ENCODE results near the gene FAM120AOS. TPM values are rescaled to one million over a fixed set of nuclear protein-coding genes. Genes with fewer than 3 reads are reported as not detected.

The FAM120AOS gene
- total and polyA plus RNA-seq, 2 of the 8 experiments (the other 6 are each of a cell fraction or from before 2014, with no cell fraction given): 29.6 to 37.6 TPM

DNA sequence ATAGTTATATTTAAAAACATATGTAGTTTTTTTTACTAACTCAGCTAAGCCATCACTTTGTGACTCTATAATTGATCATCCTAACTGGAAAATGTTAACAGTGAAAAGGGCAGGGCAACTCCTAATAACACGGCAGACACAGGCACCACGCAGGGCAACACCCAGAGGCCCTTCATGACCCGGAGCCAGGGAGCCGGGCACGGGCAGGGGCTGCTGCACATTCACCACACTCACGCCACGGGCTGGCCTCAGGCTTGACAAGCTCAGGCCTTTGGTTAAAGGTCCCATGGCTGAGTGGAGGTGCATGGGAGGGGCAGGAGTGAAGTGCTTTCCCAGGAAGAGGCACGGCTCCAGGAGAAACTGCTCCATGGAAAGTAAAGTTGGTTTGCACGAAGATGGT, 54.9 kb downstream of the FAM120AOS start (continued):
- TF ChIP-seq RXRA (IDR thresholded peaks at IDR 0.05; ENCODE audit: insufficient read depth, low read depth, low read length): no peak
- TF ChIP-seq NANOG (IDR thresholded peaks at IDR 0.05; ENCODE audit: insufficient read depth, low read depth, low read length, poor library complexity, severe bottlenecking): no peak
- TF ChIP-seq GTF2F1 (IDR thresholded peaks at IDR 0.05; ENCODE audit: borderline replicate concordance, low read depth, low read length): no peak
- no peak for TF ChIP-seq RFX5 (IDR thresholded peaks at IDR 0.05; ENCODE audit: borderline replicate concordance, low read depth, low read length)
- TF ChIP-seq CHD2 (IDR thresholded peaks at IDR 0.05; ENCODE audit: low read length): no peak
- TF ChIP-seq KDM5A (IDR thresholded peaks at IDR 0.05; ENCODE audit: low read length): no peak
